MM.1S (cell line): ENCODE results near the gene VAT1.

Source experiments
- CTCF ChIP-seq: fragments of 300-600 bp; sonication (generic); IDR thresholded peaks from 2 replicates; pipeline ENCODE4 v1.5.1; 2016; ENCODE audit warnings: antibody characterized with exemption, low read length, mixed read lengths
- EZH2 ChIP-seq: fragments of 300-600 bp; sonication (generic); optimal IDR thresholded peaks from 2 replicates; pipeline ENCODE3; 2017; ENCODE audit warnings: low read depth, mild to moderate bottlenecking, antibody characterized with exemption, low read length, mixed read lengths

- TF ChIP-seq CTCF: no peak
- no peak for TF ChIP-seq EZH2
These were observed 41.9 kb downstream of the VAT1 start, which contains the start of gene RUNDC1 for GRCh38 chr17:42980274-42980765.
